Measurements from ENCODE around the gene ZNRD2.

Gene ZNRD2

DNA sequence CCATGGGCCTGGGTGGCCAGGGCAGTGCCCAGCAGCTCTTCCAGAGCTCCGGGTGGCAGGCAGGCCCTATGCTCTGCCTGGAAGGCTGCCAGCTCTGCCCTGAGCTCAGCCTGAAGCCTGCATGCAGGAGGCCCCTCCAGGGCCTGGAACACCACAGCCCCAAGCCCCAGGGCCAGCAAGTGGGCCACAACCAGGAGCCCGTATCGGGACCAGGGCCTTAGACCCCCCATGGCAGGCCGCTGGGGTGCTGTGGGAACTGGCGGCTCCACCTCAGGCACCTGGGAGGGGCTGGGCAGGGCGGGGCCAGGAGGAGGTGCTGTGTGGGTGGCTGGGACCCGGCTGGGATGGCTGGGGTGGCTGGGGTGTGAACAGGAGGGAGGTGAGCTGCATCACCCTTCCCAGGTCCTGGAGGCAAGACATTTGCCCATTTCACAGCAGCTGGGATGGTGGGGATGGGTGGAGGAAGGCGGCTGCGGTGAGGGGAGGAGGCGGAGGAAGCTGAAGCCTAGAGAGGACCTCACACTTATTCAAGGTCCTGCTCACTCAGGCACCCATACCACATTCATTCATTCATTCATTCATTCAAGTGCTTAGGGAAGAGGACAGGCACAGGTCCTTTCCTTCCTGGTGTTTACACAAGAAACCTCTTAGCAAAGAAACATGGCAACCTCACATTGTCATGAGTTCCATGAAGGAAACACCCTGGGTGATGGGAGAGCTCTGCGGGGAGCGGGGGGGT is 25.4 kb downstream of the ZNRD2 start, which contains the start of gene KCNK7:
KCNK7 (minus strand) TSS at position 258 of the 739 bp plus-strand sequence; CDS start at position 230, 28 bp downstream.
- Histone ChIP-seq H4K20me1 (ENCODE audit: insufficient read depth, low read length) (no peaks in the 10 kb centered on the region), H2AFZ (ENCODE audit: low read length) (no peak within 1 kb of the TSS), H3K9me2 (replicated peaks; ENCODE audit: insufficient read depth, low read length) (no peaks in the 10 kb centered on the region), H3K36me3 (replicated peaks; ENCODE audit: insufficient read depth, low read length) (no peaks in the 10 kb centered on the region), H3K27me3 (replicated peaks; ENCODE audit: insufficient read depth, low read length) (no peaks in the 10 kb centered on the region), H3K9me3 (replicated peaks; ENCODE audit: insufficient read depth, low read length) (no peaks in the 10 kb centered on the region), H3K27ac (ENCODE audit: low read length) (no peak within 1 kb of the TSS), H3K9ac (ENCODE audit: low read length) (no peak within 1 kb of the TSS), H3K4me3 (ENCODE audit: low read length) (no peak within 1 kb of the TSS), H3F3A (ENCODE audit: insufficient read depth, low read length) (no peaks in the 10 kb centered on the region), H3K79me2 (ENCODE audit: low read length) (no peaks in the 10 kb centered on the region), H3K4me1 (ENCODE audit: low read length) (no peaks in the 10 kb centered on the region), H3K4me2 (ENCODE audit: low read depth, low read length) (no peak within 1 kb of the TSS)
- no peak for DNase-seq
- TF ChIP-seq EZH2 (optimal IDR thresholded peaks at IDR 0.05; ENCODE audit: low read depth, low read length) (no peak), EZH2phosphoT487 (IDR thresholded peaks at IDR 0.05; ENCODE audit: low read length) (no peak)
- TF ChIP-seq, protein P1, sequence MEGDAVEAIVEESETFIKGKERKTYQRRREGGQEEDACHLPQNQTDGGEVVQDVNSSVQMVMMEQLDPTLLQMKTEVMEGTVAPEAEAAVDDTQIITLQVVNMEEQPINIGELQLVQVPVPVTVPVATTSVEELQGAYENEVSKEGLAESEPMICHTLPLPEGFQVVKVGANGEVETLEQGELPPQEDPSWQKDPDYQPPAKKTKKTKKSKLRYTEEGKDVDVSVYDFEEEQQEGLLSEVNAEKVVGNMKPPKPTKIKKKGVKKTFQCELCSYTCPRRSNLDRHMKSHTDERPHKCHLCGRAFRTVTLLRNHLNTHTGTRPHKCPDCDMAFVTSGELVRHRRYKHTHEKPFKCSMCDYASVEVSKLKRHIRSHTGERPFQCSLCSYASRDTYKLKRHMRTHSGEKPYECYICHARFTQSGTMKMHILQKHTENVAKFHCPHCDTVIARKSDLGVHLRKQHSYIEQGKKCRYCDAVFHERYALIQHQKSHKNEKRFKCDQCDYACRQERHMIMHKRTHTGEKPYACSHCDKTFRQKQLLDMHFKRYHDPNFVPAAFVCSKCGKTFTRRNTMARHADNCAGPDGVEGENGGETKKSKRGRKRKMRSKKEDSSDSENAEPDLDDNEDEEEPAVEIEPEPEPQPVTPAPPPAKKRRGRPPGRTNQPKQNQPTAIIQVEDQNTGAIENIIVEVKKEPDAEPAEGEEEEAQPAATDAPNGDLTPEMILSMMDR (IDR thresholded peaks at IDR 0.05; ENCODE audit: low read length): no peak

DNA sequence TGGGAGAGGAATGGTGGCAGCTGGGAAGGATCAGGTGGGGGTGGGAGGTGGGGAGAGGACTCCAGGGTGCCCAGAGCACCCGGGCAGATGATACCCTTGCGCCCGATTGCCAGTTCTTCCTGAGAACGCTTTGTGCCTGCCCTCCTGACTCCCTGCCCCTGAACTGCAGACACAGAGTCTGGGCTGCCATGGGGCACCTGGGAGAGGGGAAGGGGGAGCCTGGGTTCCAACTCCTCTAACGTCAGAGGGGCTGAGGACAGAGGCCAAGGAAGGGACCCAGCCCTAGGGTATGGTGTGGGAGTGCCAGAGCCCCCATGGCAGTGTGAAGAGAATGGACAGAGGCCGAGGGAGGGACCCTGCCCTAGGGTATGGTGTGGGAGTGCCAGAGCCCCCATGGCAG is 26.2 kb downstream of the ZNRD2 start:
- H2AFZ ChIP-seq (ENCODE audit: low read length): no peak overlapping the region
- no peaks in the 10 kb centered on the region for H3K4me1 ChIP-seq (ENCODE audit: low read length)
- TF ChIP-seq, protein P1 (IDR thresholded peaks at IDR 0.05; ENCODE audit: low read length): no peak
- TF ChIP-seq EZH2phosphoT487 (IDR thresholded peaks at IDR 0.05; ENCODE audit: low read length) (no peak), EZH2 (optimal IDR thresholded peaks at IDR 0.05; ENCODE audit: low read depth, low read length) (no peak)
- no peaks in the 10 kb centered on the region for H3K36me3 ChIP-seq (replicated peaks; ENCODE audit: insufficient read depth, low read length)
- DNase-seq: no peak
- no peaks in the 10 kb centered on the region for H4K20me1 ChIP-seq (ENCODE audit: insufficient read depth, low read length)
- H3F3A ChIP-seq (ENCODE audit: insufficient read depth, low read length): no peaks in the 10 kb centered on the region
- H3K9ac ChIP-seq (ENCODE audit: low read length): no peak overlapping the region
- H3K27me3 ChIP-seq (replicated peaks; ENCODE audit: insufficient read depth, low read length): no peaks in the 10 kb centered on the region
- no peaks in the 10 kb centered on the region for H3K9me3 ChIP-seq (replicated peaks; ENCODE audit: insufficient read depth, low read length)
- no peak overlapping the region for H3K27ac ChIP-seq (ENCODE audit: low read length)
- H3K79me2 ChIP-seq (ENCODE audit: low read length): no peaks in the 10 kb centered on the region
- H3K4me2 ChIP-seq (ENCODE audit: low read depth, low read length): no peak overlapping the region
- H3K9me2 ChIP-seq (replicated peaks; ENCODE audit: insufficient read depth, low read length): no peaks in the 10 kb centered on the region
- no peak overlapping the region for H3K4me3 ChIP-seq (ENCODE audit: low read length)

DNA sequence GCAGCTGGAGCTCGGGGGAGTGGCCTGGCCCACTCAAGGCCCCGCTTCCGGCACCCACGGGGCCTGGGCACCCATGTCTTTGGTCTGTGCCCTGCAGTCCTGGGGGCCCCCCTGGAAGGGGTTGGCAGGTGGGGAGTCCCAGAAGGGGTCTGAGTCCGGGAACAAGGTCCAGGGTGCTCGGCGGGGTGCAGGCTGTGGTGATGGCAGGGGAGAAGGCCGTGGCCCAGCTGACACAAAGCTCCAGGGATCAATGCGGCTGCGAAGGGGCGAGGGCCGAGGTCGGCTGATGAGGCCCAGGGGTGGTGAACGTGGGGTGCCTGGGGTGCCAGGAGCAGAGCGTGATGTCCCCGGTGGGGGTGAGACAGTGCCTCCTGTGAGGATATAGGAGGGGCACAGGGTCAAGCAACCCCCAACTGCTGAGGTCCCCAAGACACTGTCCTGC is 28.0 kb downstream of the ZNRD2 start:
- H3K9me3 ChIP-seq (replicated peaks; ENCODE audit: insufficient read depth, low read length): no peaks in the 10 kb centered on the region
- DNase-seq: no peak
- H3K4me1 ChIP-seq (ENCODE audit: low read length): no peaks in the 10 kb centered on the region
- no peak overlapping the region for H3K4me2 ChIP-seq (ENCODE audit: low read depth, low read length)
- H3K79me2 ChIP-seq (ENCODE audit: low read length): no peaks in the 10 kb centered on the region
- TF ChIP-seq EZH2phosphoT487 (IDR thresholded peaks at IDR 0.05; ENCODE audit: low read length): no peak
- no peak for TF ChIP-seq EZH2 (optimal IDR thresholded peaks at IDR 0.05; ENCODE audit: low read depth, low read length)
- TF ChIP-seq, protein P1 (IDR thresholded peaks at IDR 0.05; ENCODE audit: low read length): no peak
- H3K36me3 ChIP-seq (replicated peaks; ENCODE audit: insufficient read depth, low read length): no peaks in the 10 kb centered on the region
- no peaks in the 10 kb centered on the region for H4K20me1 ChIP-seq (ENCODE audit: insufficient read depth, low read length)
- no peaks in the 10 kb centered on the region for H3K9me2 ChIP-seq (replicated peaks; ENCODE audit: insufficient read depth, low read length)
- H2AFZ ChIP-seq (ENCODE audit: low read length): no peak overlapping the region
- H3K27me3 ChIP-seq (replicated peaks; ENCODE audit: insufficient read depth, low read length): no peaks in the 10 kb centered on the region
- H3K4me3 ChIP-seq (ENCODE audit: low read length): no peak overlapping the region
- no peak overlapping the region for H3K9ac ChIP-seq (ENCODE audit: low read length)
- H3F3A ChIP-seq (ENCODE audit: insufficient read depth, low read length): no peaks in the 10 kb centered on the region
- no peak overlapping the region for H3K27ac ChIP-seq (ENCODE audit: low read length)
